ENCODE measurements around the gene ERGIC1.

GRCh38 chr5:172901012-172901780, 67.1 kb downstream of the ERGIC1 start:
- TF ChIP-seq CTCF (IDR thresholded peaks at IDR 0.05), result no peak
- TF ChIP-seq POLR2A (IDR thresholded peaks at IDR 0.05), result no peak
- TF ChIP-seq EP300 (IDR thresholded peaks at IDR 0.05), result peak; percentile 75

Data from ovary (tissue), 3 donors.